DND-41 (cell line): ENCODE measurements around the gene MEN1.

Experiments
- ATAC-seq: fragments of 200-7000 bp; cut with Tn5 transposase; 3 replicates; pipeline ENCODE4 v1.9.1; 2021; ENCODE audit warnings: low read depth; ENCODE audit not compliant: insufficient read depth
- DNase-seq: peaks from one replicate; pipeline ENCODE4 v3.0.0-alpha.2; 2020
- H2AFZ ChIP-seq: 2 replicates; pipeline ENCODE4 v1.6.0; 2012; ENCODE audit warnings: low read depth, low read length
- H3K27ac ChIP-seq: 2 replicates; pipeline ENCODE4 v1.5.1; 2012; ENCODE audit warnings: low read length, inconsistent platforms
- H3K27me3 ChIP-seq: fragments of 200-600 bp; sonication (generic); 2 replicates; pipeline ENCODE4 v1.6.0; 2012; ENCODE audit warnings: low read length, mild to moderate bottlenecking, inconsistent platforms; ENCODE audit not compliant: insufficient read depth, poor library complexity
- H3K36me3 ChIP-seq: 2 replicates; pipeline ENCODE4 v1.5.1; 2012; ENCODE audit warnings: low read length, inconsistent platforms; ENCODE audit not compliant: insufficient read depth
- H3K4me1 ChIP-seq: 2 replicates; pipeline ENCODE4 v1.5.1; 2012; ENCODE audit warnings: mild to moderate bottlenecking, low read length; ENCODE audit not compliant: insufficient read depth
- H3K4me2 ChIP-seq: 2 replicates; pipeline ENCODE4 v1.6.0; 2012; ENCODE audit warnings: mild to moderate bottlenecking, moderate library complexity, low read length, inconsistent platforms; ENCODE audit not compliant: insufficient read depth
- H3K4me3 ChIP-seq, 2 experiments: fragments of 200-600 bp in 1 of 2; shearing (Covaris generic) in 1 of 2; 2 replicates each; pipeline ENCODE4 v1.5.1; 2012 to 2016; ENCODE audit warnings: inconsistent platforms in 2 of 2, low read length in 2 of 2, mild to moderate bottlenecking in 2 of 2, low read depth in 1 of 2, moderate library complexity in 1 of 2
- H3K79me2 ChIP-seq: 2 replicates; pipeline ENCODE4 v1.6.0; 2012; ENCODE audit warnings: low read length, inconsistent platforms; ENCODE audit not compliant: insufficient read depth
- H3K9ac ChIP-seq: 2 replicates; pipeline ENCODE4 v1.6.0; 2012; ENCODE audit warnings: low read depth, mild to moderate bottlenecking, inconsistent platforms, low read length, moderate library complexity
- H3K9me3 ChIP-seq: 2 replicates; pipeline ENCODE4 v1.5.1; 2012; ENCODE audit warnings: low read length, moderate library complexity, mild to moderate bottlenecking, inconsistent platforms; ENCODE audit not compliant: insufficient read depth, severe bottlenecking
- H4K20me1 ChIP-seq: 2 replicates; pipeline ENCODE4 v1.6.0; 2012; ENCODE audit warnings: low read length; ENCODE audit not compliant: insufficient read depth
- EZH2 ChIP-seq: IDR thresholded peaks from 3 replicates; pipeline ENCODE4 v1.6.1; 2012; ENCODE audit warnings: borderline replicate concordance, low read depth, mild to moderate bottlenecking, moderate library complexity, low read length, inconsistent platforms; ENCODE audit not compliant: severe bottlenecking
- TF ChIP-seq, protein P1 (sequence below): IDR thresholded peaks from 2 replicates; pipeline ENCODE4 v1.5.1; 2012; ENCODE audit warnings: borderline replicate concordance, low read length, moderate library complexity, mild to moderate bottlenecking; ENCODE audit not compliant: poor library complexity, severe bottlenecking; ENCODE audit errors: extremely low read depth

Gene MEN1

GRCh38 chr11:64810891-64811272 is 531 bp upstream of the MEN1 start:
- Histone ChIP-seq H2AFZ (peak overlapping the region; percentile 98), H3K36me3 (peaks cover 26% of the 10 kb centered on the region), H3K27me3 (no peaks in the 10 kb centered on the region), H3K9me3 (no peaks in the 10 kb centered on the region), H3K4me3 (peak overlapping the region; percentile 81 to 83; a peak in 3 of 4 replicates), H3K9ac (peak overlapping the region; percentile 74), H3K4me1 (peaks cover 34% of the 10 kb centered on the region), H3K79me2 (peaks cover 18% of the 10 kb centered on the region), H4K20me1 (0 out of 2 replicates have a peak, but pooled peaks cover 6% of the 10 kb centered on the region), H3K4me2 (peak overlapping the region; percentile 92), H3K27ac (peak overlapping the region; percentile 73)
- DNase-seq, result no peak
- TF ChIP-seq EZH2, result no peak
- TF ChIP-seq, protein P1, sequence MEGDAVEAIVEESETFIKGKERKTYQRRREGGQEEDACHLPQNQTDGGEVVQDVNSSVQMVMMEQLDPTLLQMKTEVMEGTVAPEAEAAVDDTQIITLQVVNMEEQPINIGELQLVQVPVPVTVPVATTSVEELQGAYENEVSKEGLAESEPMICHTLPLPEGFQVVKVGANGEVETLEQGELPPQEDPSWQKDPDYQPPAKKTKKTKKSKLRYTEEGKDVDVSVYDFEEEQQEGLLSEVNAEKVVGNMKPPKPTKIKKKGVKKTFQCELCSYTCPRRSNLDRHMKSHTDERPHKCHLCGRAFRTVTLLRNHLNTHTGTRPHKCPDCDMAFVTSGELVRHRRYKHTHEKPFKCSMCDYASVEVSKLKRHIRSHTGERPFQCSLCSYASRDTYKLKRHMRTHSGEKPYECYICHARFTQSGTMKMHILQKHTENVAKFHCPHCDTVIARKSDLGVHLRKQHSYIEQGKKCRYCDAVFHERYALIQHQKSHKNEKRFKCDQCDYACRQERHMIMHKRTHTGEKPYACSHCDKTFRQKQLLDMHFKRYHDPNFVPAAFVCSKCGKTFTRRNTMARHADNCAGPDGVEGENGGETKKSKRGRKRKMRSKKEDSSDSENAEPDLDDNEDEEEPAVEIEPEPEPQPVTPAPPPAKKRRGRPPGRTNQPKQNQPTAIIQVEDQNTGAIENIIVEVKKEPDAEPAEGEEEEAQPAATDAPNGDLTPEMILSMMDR, result no peak
- peak; percentile 51 for ATAC-seq

DNA sequence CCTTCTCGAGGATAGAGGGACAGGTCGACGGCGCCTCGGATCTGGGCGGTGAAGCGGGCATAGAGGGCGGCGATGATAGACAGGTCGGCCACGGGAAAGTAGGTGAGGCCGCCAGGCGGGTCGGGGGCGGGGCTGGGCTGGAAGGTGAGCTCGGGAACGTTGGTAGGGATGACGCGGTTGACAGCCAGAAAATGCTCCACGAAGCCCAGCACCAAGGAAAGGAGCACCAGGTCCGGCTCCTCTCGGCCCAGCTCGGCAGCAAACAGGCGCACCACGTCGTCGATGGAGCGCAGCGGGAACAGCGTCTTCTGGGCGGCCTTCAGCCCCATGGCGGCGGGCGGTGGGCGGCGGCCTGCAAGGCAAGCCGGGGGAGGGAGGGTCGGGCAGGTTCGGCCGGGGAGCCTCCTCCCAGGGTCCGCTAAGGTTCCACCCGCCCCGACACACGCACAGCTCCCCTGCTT is 540 bp downstream of the MEN1 start:
- peak; percentile 5; the same call in 2 of the 3 replicates for ATAC-seq
- Histone ChIP-seq H3K9ac (peak overlapping the region; percentile 74), H3K4me1 (peaks cover 42% of the 10 kb centered on the region), H3K4me2 (peak overlapping the region; percentile 92), H4K20me1 (0 out of 2 replicates have a peak, but pooled peaks cover 6% of the 10 kb centered on the region), H3K79me2 (peaks cover 18% of the 10 kb centered on the region), H3K4me3 (peak overlapping the region; percentile 81 to 83; a peak in 3 of 4 replicates), H3K9me3 (no peaks in the 10 kb centered on the region), H2AFZ (peak overlapping the region; percentile 98), H3K27me3 (no peaks in the 10 kb centered on the region), H3K36me3 (peaks cover 36% of the 10 kb centered on the region), H3K27ac (peak overlapping the region; percentile 73)
- no peak for DNase-seq
- TF ChIP-seq, protein P1, result no peak
- no peak for TF ChIP-seq EZH2

DNA sequence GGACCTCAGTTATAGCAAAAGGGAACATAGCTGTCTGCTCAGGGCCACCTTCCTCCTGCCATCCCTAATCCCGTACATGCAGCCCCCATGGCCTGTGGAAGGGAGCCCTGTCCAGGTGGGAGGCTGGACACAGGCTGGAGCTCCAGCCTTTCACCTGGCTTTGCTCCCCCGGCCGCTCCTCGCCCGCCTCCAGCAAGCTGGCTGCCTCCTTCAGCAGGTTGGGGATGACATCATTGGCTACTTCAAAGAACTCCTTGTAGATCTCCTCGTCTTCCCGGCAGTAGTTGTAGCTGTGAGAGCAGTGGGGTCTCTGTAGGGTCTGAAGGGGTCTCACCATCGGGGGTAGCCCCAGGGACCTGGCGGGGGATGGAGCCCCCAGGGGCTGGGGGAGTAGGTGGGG is 4.9 kb downstream of the MEN1 start:
- Histone ChIP-seq H3K27ac (no peak overlapping the region), H3K9me3 (no peaks in the 10 kb centered on the region), H4K20me1 (0 out of 2 replicates have a peak, but pooled peaks cover 6% of the 10 kb centered on the region), H2AFZ (no peak overlapping the region), H3K4me1 (peaks cover 64% of the 10 kb centered on the region), H3K79me2 (peaks cover 18% of the 10 kb centered on the region), H3K9ac (no peak overlapping the region), H3K36me3 (peaks cover 38% of the 10 kb centered on the region), H3K4me2 (no peak overlapping the region), H3K27me3 (no peaks in the 10 kb centered on the region), H3K4me3 (no peak overlapping the region)
- no peak for ATAC-seq
- DNase-seq, result no peak
- TF ChIP-seq, protein P1, result no peak
- no peak for TF ChIP-seq EZH2
